ENCODE data around the gene ARHGAP36.

ARHGAP36 gene

GRCh38 chrX:131073607-131074006 lies 15.5 kb downstream of the ARHGAP36 start:
- Histone ChIP-seq H3K4me3 (ENCODE audit: low read length) (no peak overlapping the region), H3K4me2 (ENCODE audit: low read length) (no peak overlapping the region), H3K27me3 (ENCODE audit: control insufficient read depth, insufficient read depth, low read length) (peaks cover 44% of the 10 kb centered on the region), H3K9me3 (replicated peaks; ENCODE audit: low read length) (no peaks in the 10 kb centered on the region), H3K36me3 (ENCODE audit: insufficient read depth, low read length) (no peaks in the 10 kb centered on the region), H3K4me1 (ENCODE audit: control insufficient read depth, insufficient read depth, low read length) (no peaks in the 10 kb centered on the region), H3K9ac (ENCODE audit: low read depth, low read length) (no peak overlapping the region)

- Histone ChIP-seq H3K4me1 (ENCODE audit: control insufficient read depth, insufficient read depth, low read length) (no peaks in the 10 kb centered on the region), H3K4me3 (ENCODE audit: low read length) (no peak overlapping the region), H3K9ac (ENCODE audit: low read depth, low read length) (no peak overlapping the region), H3K27me3 (ENCODE audit: control insufficient read depth, insufficient read depth, low read length) (peaks cover 46% of the 10 kb centered on the region), H3K4me2 (ENCODE audit: low read length) (no peak overlapping the region), H3K9me3 (replicated peaks; ENCODE audit: low read length) (no peaks in the 10 kb centered on the region), H3K36me3 (ENCODE audit: insufficient read depth, low read length) (no peaks in the 10 kb centered on the region)
Measured at GRCh38 chrX:131081772-131082740, 23.9 kb downstream of the ARHGAP36 start.

GRCh38 chrX:131083510-131084142 lies 25.5 kb downstream of the ARHGAP36 start:
- Histone ChIP-seq H3K4me3 (ENCODE audit: low read length) (no peak overlapping the region), H3K27me3 (ENCODE audit: control insufficient read depth, insufficient read depth, low read length) (peaks cover 38% of the 10 kb centered on the region), H3K9me3 (replicated peaks; ENCODE audit: low read length) (no peaks in the 10 kb centered on the region), H3K4me2 (ENCODE audit: low read length) (no peak overlapping the region), H3K9ac (ENCODE audit: low read depth, low read length) (no peak overlapping the region), H3K4me1 (ENCODE audit: control insufficient read depth, insufficient read depth, low read length) (no peaks in the 10 kb centered on the region), H3K36me3 (ENCODE audit: insufficient read depth, low read length) (no peaks in the 10 kb centered on the region)

GRCh38 chrX:131084145-131084544 lies 26.0 kb downstream of the ARHGAP36 start:
- Histone ChIP-seq H3K4me1 (ENCODE audit: control insufficient read depth, insufficient read depth, low read length) (no peaks in the 10 kb centered on the region), H3K4me3 (ENCODE audit: low read length) (no peak overlapping the region), H3K9me3 (replicated peaks; ENCODE audit: low read length) (no peaks in the 10 kb centered on the region), H3K36me3 (ENCODE audit: insufficient read depth, low read length) (no peaks in the 10 kb centered on the region), H3K9ac (ENCODE audit: low read depth, low read length) (no peak overlapping the region), H3K4me2 (ENCODE audit: low read length) (no peak overlapping the region), H3K27me3 (ENCODE audit: control insufficient read depth, insufficient read depth, low read length) (peaks cover 37% of the 10 kb centered on the region)

GRCh38 chrX:131136776-131137175 lies 78.6 kb downstream of the ARHGAP36 start:
- Histone ChIP-seq H3K27me3 (ENCODE audit: control insufficient read depth, insufficient read depth, low read length) (no peaks in the 10 kb centered on the region), H3K4me2 (ENCODE audit: low read length) (no peak overlapping the region), H3K9ac (ENCODE audit: low read depth, low read length) (no peak overlapping the region), H3K4me1 (ENCODE audit: control insufficient read depth, insufficient read depth, low read length) (no peaks in the 10 kb centered on the region), H3K4me3 (ENCODE audit: low read length) (no peak overlapping the region), H3K36me3 (ENCODE audit: insufficient read depth, low read length) (no peaks in the 10 kb centered on the region), H3K9me3 (replicated peaks; ENCODE audit: low read length) (no peaks in the 10 kb centered on the region)

GRCh38 chrX:131139072-131139471 lies 80.9 kb downstream of the ARHGAP36 start:
- H3K36me3 ChIP-seq (ENCODE audit: insufficient read depth, low read length): no peaks in the 10 kb centered on the region
- H3K27me3 ChIP-seq (ENCODE audit: control insufficient read depth, insufficient read depth, low read length): no peaks in the 10 kb centered on the region
- no peaks in the 10 kb centered on the region for H3K4me1 ChIP-seq (ENCODE audit: control insufficient read depth, insufficient read depth, low read length)
- H3K9me3 ChIP-seq (replicated peaks; ENCODE audit: low read length): no peaks in the 10 kb centered on the region
- no peak overlapping the region for H3K4me2 ChIP-seq (ENCODE audit: low read length)
- H3K4me3 ChIP-seq (ENCODE audit: low read length): no peak overlapping the region
- no peak overlapping the region for H3K9ac ChIP-seq (ENCODE audit: low read depth, low read length)
